ENCODE results near the gene MORN1.
A peak's percentile ranks its signal among the peaks of the same experiment; 100 is the strongest.

Gene MORN1

GRCh38 chr1:2313651-2314261 is 77.6 kb downstream of the MORN1 start:
- Histone ChIP-seq H3K27ac (ENCODE audit: low read depth, low read length) (peak overlapping the region; percentile 85; the same call in 1 of the 2 replicates), H3K4me3 (ENCODE audit: low read depth, low read length) (peak overlapping the region; percentile 59), H3K36me3 (ENCODE audit: control insufficient read depth, insufficient read depth, low read length) (peaks cover 5% of the 10 kb centered on the region), H3K4me1 (ENCODE audit: control insufficient read depth, insufficient read depth, low read length) (peaks cover 46% of the 10 kb centered on the region), H3K27me3 (ENCODE audit: control insufficient read depth, insufficient read depth, low read length) (no peaks in the 10 kb centered on the region), H3K9me3 (ENCODE audit: control insufficient read depth, insufficient read depth, low read depth, low read length) (no peaks in the 10 kb centered on the region), H3K9ac (ENCODE audit: low read length) (peak overlapping the region; percentile 79)

- H3K4me1 ChIP-seq (ENCODE audit: control insufficient read depth, insufficient read depth, low read length): peaks cover 45% of the 10 kb centered on the region
- H3K27ac ChIP-seq (ENCODE audit: low read depth, low read length): no peak overlapping the region
- no peak overlapping the region for H3K9ac ChIP-seq (ENCODE audit: low read length)
These were observed 78.6 kb downstream of the MORN1 start for GRCh38 chr1:2312515-2313301.

GRCh38 chr1:2312160-2312514 is 79.2 kb downstream of the MORN1 start:
- H3K4me3 ChIP-seq (ENCODE audit: low read depth, low read length): no peak overlapping the region
- H3K27ac ChIP-seq (ENCODE audit: low read depth, low read length): no peak overlapping the region
- peaks cover 39% of the 10 kb centered on the region for H3K4me1 ChIP-seq (ENCODE audit: control insufficient read depth, insufficient read depth, low read length)
- no peaks in the 10 kb centered on the region for H3K27me3 ChIP-seq (ENCODE audit: control insufficient read depth, insufficient read depth, low read length)
- H3K9ac ChIP-seq (ENCODE audit: low read length): no peak overlapping the region
- H3K9me3 ChIP-seq (ENCODE audit: control insufficient read depth, insufficient read depth, low read depth, low read length): no peaks in the 10 kb centered on the region
- H3K36me3 ChIP-seq (ENCODE audit: control insufficient read depth, insufficient read depth, low read length): peaks cover 22% of the 10 kb centered on the region

More at GRCh38 chr1:2312515-2313301, 78.6 kb downstream of the MORN1 start:
- Histone ChIP-seq H3K4me3 (ENCODE audit: low read depth, low read length) (no peak overlapping the region), H3K36me3 (ENCODE audit: control insufficient read depth, insufficient read depth, low read length) (peaks cover 16% of the 10 kb centered on the region), H3K27me3 (ENCODE audit: control insufficient read depth, insufficient read depth, low read length) (no peaks in the 10 kb centered on the region), H3K9me3 (ENCODE audit: control insufficient read depth, insufficient read depth, low read depth, low read length) (no peaks in the 10 kb centered on the region)

- Histone ChIP-seq H3K4me1 (ENCODE audit: control insufficient read depth, insufficient read depth, low read length) (peaks cover 33% of the 10 kb centered on the region), H3K4me3 (ENCODE audit: low read depth, low read length) (no peak overlapping the region), H3K9ac (ENCODE audit: low read length) (no peak overlapping the region), H3K27ac (ENCODE audit: low read depth, low read length) (no peak overlapping the region), H3K9me3 (ENCODE audit: control insufficient read depth, insufficient read depth, low read depth, low read length) (no peaks in the 10 kb centered on the region), H3K36me3 (ENCODE audit: control insufficient read depth, insufficient read depth, low read length) (peaks cover 27% of the 10 kb centered on the region), H3K27me3 (ENCODE audit: control insufficient read depth, insufficient read depth, low read length) (no peaks in the 10 kb centered on the region)
These were observed 79.9 kb downstream of the MORN1 start for GRCh38 chr1:2311184-2312032.

- Histone ChIP-seq H3K4me1 (ENCODE audit: control insufficient read depth, insufficient read depth, low read length) (peaks cover 28% of the 10 kb centered on the region), H3K4me3 (ENCODE audit: low read depth, low read length) (no peak overlapping the region), H3K9me3 (ENCODE audit: control insufficient read depth, insufficient read depth, low read depth, low read length) (no peaks in the 10 kb centered on the region), H3K27me3 (ENCODE audit: control insufficient read depth, insufficient read depth, low read length) (no peaks in the 10 kb centered on the region), H3K27ac (ENCODE audit: low read depth, low read length) (no peak overlapping the region), H3K36me3 (ENCODE audit: control insufficient read depth, insufficient read depth, low read length) (peaks cover 34% of the 10 kb centered on the region), H3K9ac (ENCODE audit: low read length) (no peak overlapping the region)
These were observed 80.8 kb downstream of the MORN1 start for GRCh38 chr1:2310332-2311183.

- Histone ChIP-seq H3K27me3 (ENCODE audit: control insufficient read depth, insufficient read depth, low read length) (no peaks in the 10 kb centered on the region), H3K36me3 (ENCODE audit: control insufficient read depth, insufficient read depth, low read length) (peaks cover 52% of the 10 kb centered on the region), H3K27ac (ENCODE audit: low read depth, low read length) (no peak overlapping the region)
These were observed 82.5 kb downstream of the MORN1 start for GRCh38 chr1:2308844-2309243.

GRCh38 chr1:2307972-2308371 is 83.4 kb downstream of the MORN1 start:
- Histone ChIP-seq H3K9ac (ENCODE audit: low read length) (no peak overlapping the region), H3K4me1 (ENCODE audit: control insufficient read depth, insufficient read depth, low read length) (peaks cover 16% of the 10 kb centered on the region), H3K27me3 (ENCODE audit: control insufficient read depth, insufficient read depth, low read length) (no peaks in the 10 kb centered on the region), H3K4me3 (ENCODE audit: low read depth, low read length) (no peak overlapping the region), H3K36me3 (ENCODE audit: control insufficient read depth, insufficient read depth, low read length) (peaks cover 59% of the 10 kb centered on the region), H3K9me3 (ENCODE audit: control insufficient read depth, insufficient read depth, low read depth, low read length) (no peaks in the 10 kb centered on the region), H3K27ac (ENCODE audit: low read depth, low read length) (no peak overlapping the region)

More at GRCh38 chr1:2308844-2309243, 82.5 kb downstream of the MORN1 start:
- Histone ChIP-seq H3K4me1 (ENCODE audit: control insufficient read depth, insufficient read depth, low read length) (peaks cover 21% of the 10 kb centered on the region), H3K4me3 (ENCODE audit: low read depth, low read length) (no peak overlapping the region), H3K9me3 (ENCODE audit: control insufficient read depth, insufficient read depth, low read depth, low read length) (no peaks in the 10 kb centered on the region), H3K9ac (ENCODE audit: low read length) (no peak overlapping the region)

GRCh38 chr1:2307064-2307605 is 84.2 kb downstream of the MORN1 start:
- Histone ChIP-seq H3K4me3 (ENCODE audit: low read depth, low read length) (no peak overlapping the region), H3K27me3 (ENCODE audit: control insufficient read depth, insufficient read depth, low read length) (no peaks in the 10 kb centered on the region), H3K9me3 (ENCODE audit: control insufficient read depth, insufficient read depth, low read depth, low read length) (no peaks in the 10 kb centered on the region), H3K36me3 (ENCODE audit: control insufficient read depth, insufficient read depth, low read length) (peaks cover 64% of the 10 kb centered on the region), H3K4me1 (ENCODE audit: control insufficient read depth, insufficient read depth, low read length) (peaks cover 15% of the 10 kb centered on the region), H3K9ac (ENCODE audit: low read length) (no peak overlapping the region), H3K27ac (ENCODE audit: low read depth, low read length) (no peak overlapping the region)

GRCh38 chr1:2306151-2306978 is 85.0 kb downstream of the MORN1 start:
- no peak overlapping the region; the same call in 1 of the 2 replicates for H3K27ac ChIP-seq (ENCODE audit: low read depth, low read length)
- H3K36me3 ChIP-seq (ENCODE audit: control insufficient read depth, insufficient read depth, low read length): peaks cover 66% of the 10 kb centered on the region

More at GRCh38 chr1:2306151-2306978, 85.0 kb downstream of the MORN1 start:
- Histone ChIP-seq H3K27me3 (ENCODE audit: control insufficient read depth, insufficient read depth, low read length) (no peaks in the 10 kb centered on the region), H3K9me3 (ENCODE audit: control insufficient read depth, insufficient read depth, low read depth, low read length) (no peaks in the 10 kb centered on the region), H3K9ac (ENCODE audit: low read length) (no peak overlapping the region), H3K4me3 (ENCODE audit: low read depth, low read length) (no peak overlapping the region), H3K4me1 (ENCODE audit: control insufficient read depth, insufficient read depth, low read length) (peaks cover 9% of the 10 kb centered on the region)

Data from HUES6 (cell line).